Glomerular endothelial cell (primary cell): ENCODE data around the gene UAP1L1. TPM values are rescaled to one million over a fixed set of nuclear protein-coding genes. Genes with fewer than 3 reads are reported as not detected.

Experiments used
- DNase-seq: peaks from one replicate; pipeline ENCODE4 v3.0.0-alpha.2; 2011; ENCODE audit warnings: low read depth, low spot score; ENCODE audit errors: extremely low read depth
- total RNA-seq: library from RNA; depleted of rRNA; stranded (reverse); fragments of >200 nt; gene quantifications from 2 replicates; pipeline ENCODE4 v1.2.3, GENCODE V29; 2015

The UAP1L1 gene
- total RNA-seq, 1 donor from 2014 or later = 30.3 TPM

GRCh38 chr9:137089232-137089947, 12.1 kb downstream of the UAP1L1 start:
- no peak for DNase-seq

- DNase-seq = no peak
Measured at GRCh38 chr9:137095664-137096517, 18.6 kb downstream of the UAP1L1 start.

- no peak for DNase-seq
Measured at GRCh38 chr9:137096785-137097546, 19.6 kb downstream of the UAP1L1 start.

- DNase-seq = no peak
Measured at GRCh38 chr9:137097761-137098462, 20.6 kb downstream of the UAP1L1 start.

- DNase-seq = no peak
Measured at GRCh38 chr9:137099231-137099630, 21.9 kb downstream of the UAP1L1 start.

GRCh38 chr9:137103206-137103999, 26.1 kb downstream of the UAP1L1 start:
- DNase-seq = no peak

- no peak for DNase-seq
Measured at GRCh38 chr9:137105814-137106661, 28.7 kb downstream of the UAP1L1 start.

- no peak for DNase-seq
Measured at GRCh38 chr9:137106662-137107250, 29.4 kb downstream of the UAP1L1 start.

- no peak for DNase-seq
Measured at GRCh38 chr9:137107312-137107921, 30.1 kb downstream of the UAP1L1 start.

GRCh38 chr9:137107982-137108381, 30.7 kb downstream of the UAP1L1 start:
- no peak for DNase-seq

GRCh38 chr9:137108608-137109249, 31.4 kb downstream of the UAP1L1 start:
- DNase-seq = no peak

GRCh38 chr9:137109250-137110146, 32.2 kb downstream of the UAP1L1 start:
- no peak for DNase-seq

- DNase-seq = no peak
Measured at GRCh38 chr9:137110147-137110910, 33.0 kb downstream of the UAP1L1 start.

- no peak for DNase-seq
Measured at GRCh38 chr9:137110911-137111787, 33.8 kb downstream of the UAP1L1 start.
